Gastroesophageal sphincter (tissue), 3 donors: ENCODE data around the gene TAF11.

ENCODE experiments used
- POLR2A ChIP-seq, 2 donors: fragments of 450-650 bp; IDR thresholded peaks; one replicate each; pipeline ENCODE4 v1.6.1; 2017; ENCODE audit warnings: antibody characterized with exemption in 2 of 2, mild to moderate bottlenecking in 2 of 2, moderate library complexity in 1 of 2
- TF ChIP-seq, protein P1 (sequence below), 4 experiments: fragments of 200-600 bp in 2 of 4; fragments of 450-650 bp in 2 of 4; sonication (generic) in 1 of 4; IDR thresholded peaks; one replicate each; pipeline ENCODE4 v1.5.1; 2017 to 2019; ENCODE audit warnings: antibody characterized with exemption in 4 of 4, mild to moderate bottlenecking in 2 of 4, moderate library complexity in 2 of 4

DNA sequence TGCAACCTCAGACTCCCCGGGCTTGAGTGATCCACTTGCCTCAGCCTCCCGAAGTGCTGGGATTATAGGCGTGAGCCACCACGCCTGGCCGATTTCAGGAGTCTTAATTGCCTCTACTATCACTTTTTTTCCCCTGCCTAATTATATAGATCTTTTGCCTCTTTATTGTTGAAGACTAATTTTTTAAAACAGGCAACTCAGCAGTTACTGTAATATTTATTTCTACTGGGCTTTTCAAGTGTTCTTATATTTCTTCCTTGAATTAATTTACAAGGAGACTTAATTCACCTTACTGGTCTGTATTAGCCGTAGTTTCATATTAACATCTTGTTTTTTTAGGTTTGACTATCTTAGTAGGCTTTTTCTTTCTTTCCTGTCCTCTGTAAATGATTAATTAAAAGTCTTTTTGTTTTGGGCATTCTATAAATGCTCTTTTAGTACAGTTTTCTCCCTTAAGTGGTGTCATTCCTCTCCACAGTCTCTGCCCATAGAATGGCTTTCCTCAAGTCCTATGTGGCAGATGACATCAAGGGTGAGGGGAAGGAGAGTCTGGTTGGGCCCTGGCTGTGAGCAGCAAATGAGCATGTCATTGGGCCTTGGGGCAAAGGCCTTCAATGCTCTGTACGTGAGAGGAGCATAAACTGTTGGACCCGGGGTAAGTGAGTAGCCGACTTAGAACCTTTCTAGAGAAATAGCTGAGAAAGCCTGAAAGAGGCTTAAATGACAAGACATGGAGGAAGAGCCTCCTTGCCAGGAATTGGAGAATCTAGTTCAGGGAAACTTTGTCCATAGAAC is 37.2 kb upstream of the TAF11 start:
- TF ChIP-seq POLR2A (IDR thresholded peaks at IDR 0.05), result no peak
- TF ChIP-seq, protein P1, sequence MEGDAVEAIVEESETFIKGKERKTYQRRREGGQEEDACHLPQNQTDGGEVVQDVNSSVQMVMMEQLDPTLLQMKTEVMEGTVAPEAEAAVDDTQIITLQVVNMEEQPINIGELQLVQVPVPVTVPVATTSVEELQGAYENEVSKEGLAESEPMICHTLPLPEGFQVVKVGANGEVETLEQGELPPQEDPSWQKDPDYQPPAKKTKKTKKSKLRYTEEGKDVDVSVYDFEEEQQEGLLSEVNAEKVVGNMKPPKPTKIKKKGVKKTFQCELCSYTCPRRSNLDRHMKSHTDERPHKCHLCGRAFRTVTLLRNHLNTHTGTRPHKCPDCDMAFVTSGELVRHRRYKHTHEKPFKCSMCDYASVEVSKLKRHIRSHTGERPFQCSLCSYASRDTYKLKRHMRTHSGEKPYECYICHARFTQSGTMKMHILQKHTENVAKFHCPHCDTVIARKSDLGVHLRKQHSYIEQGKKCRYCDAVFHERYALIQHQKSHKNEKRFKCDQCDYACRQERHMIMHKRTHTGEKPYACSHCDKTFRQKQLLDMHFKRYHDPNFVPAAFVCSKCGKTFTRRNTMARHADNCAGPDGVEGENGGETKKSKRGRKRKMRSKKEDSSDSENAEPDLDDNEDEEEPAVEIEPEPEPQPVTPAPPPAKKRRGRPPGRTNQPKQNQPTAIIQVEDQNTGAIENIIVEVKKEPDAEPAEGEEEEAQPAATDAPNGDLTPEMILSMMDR (IDR thresholded peaks at IDR 0.05), result no peak
